Activated CD8-positive, alpha-beta memory T cell treated with anti-CD3 and anti-CD28 coated beads for 1 hour (primary cell): ENCODE measurements around the gene RNF217.
"Not testable (repeated sequence)": the region's sequence is repeated elsewhere in the genome, so short reads cannot be mapped to it uniquely, and the experiment has no call there.

Experiments
- DNase-seq, 2 donors: peaks; one replicate each; pipeline ENCODE4 v3.0.0-alpha.2; 2020; ENCODE audit warnings: low read depth in 1 of 2; ENCODE audit errors: extremely low read depth in 1 of 2

The RNF217 gene

DNA sequence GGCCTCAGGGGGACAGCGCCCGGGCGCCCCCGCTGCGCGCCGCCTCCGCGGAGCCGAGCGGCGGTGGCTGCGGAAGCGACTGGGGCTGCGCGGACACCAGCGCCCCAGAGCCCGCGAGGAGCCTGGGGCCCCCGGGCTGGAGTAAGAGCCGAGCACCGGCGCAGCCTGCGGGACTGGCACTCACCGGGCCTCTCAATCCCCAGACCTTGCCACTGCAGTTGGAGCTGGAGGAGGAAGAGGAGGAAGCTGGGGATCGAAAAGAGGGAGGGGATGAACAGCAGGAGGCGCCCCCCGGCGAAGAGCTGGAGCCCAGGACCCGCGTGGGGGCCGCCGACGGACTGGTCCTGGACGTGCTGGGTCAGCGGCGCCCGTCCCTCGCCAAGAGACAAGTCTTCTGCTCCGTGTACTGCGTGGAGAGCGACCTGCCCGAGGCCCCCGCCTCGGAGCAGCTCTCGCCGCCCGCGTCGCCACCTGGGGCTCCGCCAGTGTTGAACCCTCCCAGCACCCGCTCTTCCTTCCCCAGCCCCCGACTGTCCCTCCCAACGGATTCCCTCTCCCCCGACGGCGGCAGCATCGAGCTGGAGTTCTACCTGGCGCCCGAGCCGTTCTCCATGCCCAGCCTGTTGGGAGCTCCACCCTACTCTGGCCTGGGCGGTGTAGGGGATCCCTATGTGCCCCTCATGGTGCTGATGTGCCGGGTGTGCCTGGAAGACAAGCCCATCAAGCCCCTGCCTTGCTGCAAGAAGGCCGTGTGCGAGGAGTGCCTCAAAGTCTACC lies 590 bp downstream of the RNF217 start:
- no peak for DNase-seq

DNA sequence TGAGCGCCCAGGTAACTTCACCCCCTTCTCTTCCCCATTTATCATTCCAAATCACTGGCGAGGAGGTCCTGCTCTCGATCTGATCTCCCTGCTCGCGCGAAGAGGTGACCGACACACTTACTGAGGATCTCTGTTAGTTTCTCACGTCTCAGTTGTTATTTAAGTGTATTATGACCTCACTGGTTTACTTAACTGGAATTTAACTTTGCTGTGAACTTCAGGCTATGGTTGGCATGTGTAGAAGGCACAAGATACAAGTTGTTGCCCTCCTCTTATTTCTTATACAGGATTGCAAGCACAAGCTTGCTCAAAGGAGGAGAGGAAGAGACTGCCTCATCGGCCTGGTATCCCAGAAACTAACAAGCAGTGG lies 1.2 kb downstream of the RNF217 start:
- DNase-seq, result no peak

DNA sequence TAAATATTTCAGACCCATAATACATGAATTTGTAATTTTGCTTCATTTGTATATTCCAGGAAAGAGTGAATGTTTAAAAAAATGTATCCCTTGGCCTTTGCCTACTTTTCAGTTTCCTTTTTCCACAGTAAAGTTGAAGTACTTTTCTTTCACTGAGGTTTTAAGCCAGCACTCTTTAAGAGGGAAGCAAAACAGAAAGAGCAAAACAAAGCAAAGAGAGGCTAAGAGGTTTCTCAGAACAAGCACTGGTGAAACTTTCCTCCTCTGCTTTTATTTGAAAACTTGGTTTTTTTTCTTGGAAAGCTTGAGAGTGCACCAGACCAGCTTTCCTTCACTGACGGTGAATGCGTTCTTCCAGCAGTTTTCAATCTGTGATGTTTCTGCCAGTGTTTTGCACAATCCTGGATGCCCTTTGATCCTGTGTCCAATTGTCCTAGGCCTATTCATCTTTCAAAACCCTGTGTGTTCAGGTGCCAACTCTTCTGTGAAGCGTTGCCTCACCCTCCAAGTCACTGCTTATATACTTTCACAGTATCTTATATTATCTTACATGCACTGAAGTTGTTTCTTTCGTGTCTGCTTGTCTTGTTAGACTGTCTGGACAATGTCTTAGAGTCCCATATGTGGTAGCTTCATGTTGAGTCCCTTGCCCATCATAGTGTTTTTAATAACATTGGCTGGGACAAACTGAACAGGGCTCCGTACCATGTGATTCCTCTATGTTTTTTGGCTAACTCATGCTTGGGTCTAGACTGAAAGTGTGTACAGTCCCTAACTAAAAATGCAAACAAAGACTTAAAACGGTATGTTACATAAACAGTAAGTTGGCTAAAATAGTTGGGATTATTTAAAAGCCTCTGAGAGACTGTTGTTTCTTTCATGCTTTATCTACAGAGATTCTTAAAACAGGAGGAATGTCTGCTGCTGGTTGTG lies 1.9 kb downstream of the RNF217 start:
- DNase-seq, result no peak

DNA sequence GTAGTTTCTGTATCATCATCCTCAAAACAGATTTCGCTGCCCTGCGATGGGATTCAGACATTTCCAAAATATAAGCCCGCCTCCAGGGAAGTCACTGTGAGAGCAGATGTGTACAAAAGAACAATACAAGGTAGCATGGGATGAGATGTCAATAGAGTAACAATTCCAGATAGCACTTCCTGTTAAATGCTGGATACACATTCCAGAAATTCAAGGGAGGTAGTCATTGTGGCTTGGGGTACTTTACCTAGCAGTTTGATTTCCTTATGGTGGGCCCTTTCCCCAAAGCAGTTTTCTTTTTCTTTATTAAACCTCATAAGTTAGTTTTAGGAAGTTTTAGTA lies 2.5 kb downstream of the RNF217 start:
- no peak for DNase-seq

DNA sequence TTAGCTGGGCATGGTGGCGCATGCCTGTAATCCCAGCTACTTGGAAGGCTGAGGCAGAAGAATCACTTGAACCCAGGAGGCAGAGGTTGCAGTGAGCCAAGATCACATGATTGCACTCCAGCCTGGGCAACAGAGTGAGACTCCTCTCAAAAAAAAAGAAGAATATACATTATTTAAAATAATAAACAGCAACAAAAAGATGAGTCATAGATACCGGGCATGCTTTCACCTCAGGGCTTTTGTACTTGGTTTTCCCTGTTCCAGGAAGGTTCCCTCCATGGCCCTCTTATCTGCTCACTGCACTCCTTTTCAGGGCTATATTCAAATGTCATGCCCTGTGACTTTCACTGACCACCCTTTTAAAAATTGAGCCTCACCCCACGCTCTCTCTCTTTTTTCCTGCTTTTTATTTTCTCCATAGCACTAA lies 3.2 kb downstream of the RNF217 start:
- DNase-seq, result not testable (repeated sequence)

DNA sequence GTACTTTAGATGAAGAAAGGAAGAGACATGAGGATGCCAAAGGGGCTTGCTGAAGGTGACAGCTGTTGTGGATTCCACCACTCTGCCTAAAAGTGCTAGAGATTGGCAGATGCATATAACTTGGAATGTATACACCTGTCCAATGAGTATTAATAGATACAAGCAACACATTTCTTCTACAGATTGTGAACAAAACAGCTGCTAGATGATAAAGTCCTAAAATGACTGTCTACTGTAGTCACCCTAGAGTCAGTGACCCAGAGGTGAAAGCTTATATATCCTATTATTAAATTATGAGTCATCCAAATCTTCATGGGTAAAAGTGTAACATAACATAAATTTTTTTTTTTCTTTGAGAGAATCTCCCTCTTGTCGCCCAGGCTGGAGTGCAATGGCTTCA lies 5.2 kb downstream of the RNF217 start:
- no peak for DNase-seq

DNA sequence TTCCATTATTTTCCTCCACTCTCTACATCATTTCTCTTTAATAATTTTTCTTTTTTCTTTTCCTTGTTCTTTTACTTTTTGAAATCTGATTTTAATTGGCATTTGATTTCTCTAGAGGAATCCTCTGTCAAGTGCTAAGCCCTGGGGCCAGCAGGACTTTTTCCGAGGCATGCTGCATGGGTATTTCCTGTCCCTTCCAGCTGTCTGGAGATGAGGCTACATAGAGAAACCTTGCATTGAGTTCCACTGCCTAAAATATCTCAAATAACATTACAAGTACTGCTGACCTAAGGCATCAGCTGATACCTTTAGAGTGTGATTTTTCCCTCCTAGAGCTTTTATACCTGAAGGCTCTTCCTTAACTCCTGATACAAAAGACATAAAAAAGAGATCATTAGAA lies 6.2 kb downstream of the RNF217 start:
- no peak for DNase-seq

DNA sequence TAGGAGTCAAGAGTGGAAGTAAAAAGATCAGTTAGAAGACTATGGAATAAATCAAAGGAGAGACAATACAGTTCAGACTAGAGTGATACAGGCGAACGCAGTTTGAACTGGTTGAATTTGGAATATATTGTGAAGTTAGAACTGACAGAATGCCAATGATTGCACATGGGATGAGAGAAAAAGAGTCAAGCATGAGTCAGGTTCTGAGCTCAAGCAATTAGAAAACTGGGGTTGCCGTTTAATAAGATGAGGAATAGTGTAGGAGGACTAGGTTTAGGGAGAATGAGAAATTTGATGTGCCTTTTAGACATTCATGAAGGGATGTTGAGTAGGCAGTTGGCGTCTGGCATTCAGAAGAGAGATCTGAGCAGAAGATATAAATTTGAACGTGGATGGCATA lies 8.0 kb downstream of the RNF217 start:
- no peak for DNase-seq

DNA sequence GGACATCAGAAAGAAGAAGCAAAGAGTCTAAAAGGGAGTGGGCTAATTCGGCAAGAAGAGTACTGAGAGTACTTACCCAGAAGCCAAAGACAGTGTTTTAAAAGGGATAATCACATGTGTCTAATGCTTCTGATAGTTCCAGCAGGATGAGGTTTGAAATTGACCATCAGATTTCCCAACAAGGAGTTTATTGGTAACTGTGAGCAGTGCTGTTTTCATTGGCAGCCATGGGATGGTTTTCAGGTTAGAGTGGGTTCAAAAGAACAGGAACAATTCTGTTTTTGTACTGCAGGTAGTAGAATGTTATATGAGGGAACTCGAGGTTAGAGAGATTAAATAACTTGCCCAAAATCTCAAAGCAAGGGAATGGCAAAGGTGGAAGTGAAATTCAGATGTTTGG lies 8.5 kb downstream of the RNF217 start:
- DNase-seq, result no peak

DNA sequence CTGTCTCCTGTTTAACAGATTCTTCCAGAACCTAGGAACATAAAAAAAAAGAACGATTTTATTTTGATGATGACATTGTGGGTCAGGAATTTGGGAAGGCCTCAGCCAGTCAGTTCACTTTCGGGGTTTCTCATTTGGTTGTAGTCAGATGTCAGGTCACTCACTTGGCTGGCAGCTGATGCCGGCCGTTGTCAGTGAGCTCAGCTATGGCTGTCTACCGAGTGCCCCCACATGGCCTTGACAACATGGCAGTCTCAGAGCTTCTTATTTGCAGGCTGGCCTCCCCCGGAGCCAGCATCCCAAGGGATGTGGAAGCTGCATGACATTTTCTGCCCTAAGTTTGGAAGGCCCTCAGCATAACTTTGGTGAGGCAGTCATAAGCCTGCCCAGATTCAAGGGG lies 11.5 kb downstream of the RNF217 start:
- DNase-seq, result no peak

DNA sequence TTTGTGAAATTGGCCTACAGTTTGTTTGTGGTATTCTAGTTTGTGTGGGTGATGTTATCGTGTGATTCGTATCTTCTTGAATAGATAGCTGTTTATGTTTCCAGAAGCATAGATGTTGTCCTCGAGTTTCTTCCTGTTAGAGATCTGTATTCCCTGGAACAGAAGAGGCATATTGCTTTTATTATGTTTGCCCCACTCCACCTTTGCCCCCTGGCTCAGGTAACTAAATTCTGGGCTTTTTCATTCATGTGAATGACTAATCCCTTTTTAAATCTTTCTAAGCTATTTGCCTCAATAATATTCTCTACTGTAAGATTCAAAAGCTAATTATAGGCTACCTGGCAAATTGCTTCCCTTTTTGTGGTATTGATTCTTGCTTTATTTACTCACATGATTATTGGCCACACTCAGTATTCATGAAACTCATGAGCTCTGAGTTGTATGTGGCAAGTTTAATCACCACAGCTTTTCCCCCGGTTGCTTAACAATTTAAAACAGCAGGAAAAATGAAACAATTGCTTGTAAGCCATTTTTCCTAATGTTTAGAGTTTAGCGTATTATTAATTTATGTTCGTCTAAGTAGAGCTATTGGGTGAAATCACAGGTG lies 12.6 kb downstream of the RNF217 start:
- DNase-seq, result no peak

DNA sequence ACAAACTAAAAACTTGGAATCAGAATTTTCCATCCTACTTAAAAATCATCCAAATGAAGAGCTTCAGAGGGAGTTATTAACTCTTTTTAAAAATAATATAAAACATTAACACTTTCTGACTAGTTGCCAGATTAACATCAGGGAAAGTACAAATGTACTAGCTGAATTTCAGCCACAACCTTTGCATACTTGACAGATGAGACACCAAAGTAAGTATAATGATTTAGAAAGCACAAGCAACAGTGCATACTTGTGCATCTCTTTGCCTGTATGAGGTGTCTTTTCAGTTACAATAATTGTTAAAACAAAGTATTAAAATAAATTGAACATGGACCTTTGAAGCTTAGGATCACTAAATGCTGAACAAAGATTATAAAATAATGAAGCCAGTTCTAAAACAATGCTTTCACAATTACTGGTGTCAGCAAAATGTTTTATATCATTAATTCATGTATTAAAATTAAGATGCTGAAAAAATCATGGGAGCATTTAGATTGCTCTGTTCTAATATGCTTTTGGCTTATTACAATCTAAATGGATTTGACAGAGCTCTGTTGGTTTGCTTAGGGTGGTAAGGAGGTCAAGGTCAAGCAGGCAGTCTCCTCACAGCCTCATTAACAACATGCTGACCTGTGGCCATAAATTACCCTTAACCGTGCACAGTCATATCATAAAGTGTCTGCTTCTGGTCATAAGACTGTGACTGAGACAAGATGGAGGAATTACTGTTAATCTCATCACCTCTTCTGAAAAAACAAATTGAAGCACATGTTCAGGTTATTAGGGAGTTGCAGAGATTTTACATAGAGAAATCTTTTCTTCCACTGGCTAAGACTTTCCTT lies 15.1 kb downstream of the RNF217 start:
- no peak for DNase-seq

DNA sequence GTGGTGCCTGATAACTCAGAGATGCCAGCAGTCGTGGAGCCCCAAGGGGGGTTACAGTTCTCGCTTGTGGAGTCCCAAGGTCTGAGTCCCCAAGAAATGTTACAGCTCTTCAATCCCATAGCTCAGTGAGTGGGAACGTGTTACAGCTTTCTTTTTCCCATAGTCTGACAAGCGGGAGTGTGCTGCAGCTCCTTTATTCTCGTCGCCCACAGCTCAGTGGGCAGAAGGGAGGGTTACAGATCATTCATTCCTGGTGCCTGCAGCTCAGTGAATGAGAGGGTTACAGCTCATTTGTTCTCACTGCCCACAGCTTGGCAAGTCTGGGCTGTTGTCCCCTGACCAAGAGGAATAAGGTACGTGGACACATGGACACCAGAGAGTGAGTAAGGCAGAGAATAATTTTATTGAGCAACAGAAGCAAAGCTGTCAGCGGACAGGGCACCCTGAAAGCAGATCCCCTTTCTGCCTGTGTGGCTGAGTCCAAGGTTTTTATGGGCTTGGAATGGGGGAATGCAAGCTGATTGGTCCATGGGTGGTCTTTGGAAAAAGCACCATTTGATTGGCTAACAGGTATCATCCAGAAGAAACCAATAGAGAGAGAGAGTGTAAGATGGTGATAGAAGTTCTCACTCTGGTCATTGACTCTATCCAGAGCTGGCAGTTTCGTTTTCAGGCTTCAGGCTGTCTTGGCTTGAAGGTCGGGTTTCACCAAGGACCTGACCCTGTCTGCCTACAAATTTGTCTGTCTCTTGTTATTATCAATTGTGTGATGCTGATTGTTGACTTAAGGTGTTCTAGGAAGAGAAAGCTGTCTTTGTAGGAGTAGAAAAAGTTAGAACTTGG lies 16.4 kb downstream of the RNF217 start:
- no peak for DNase-seq

DNA sequence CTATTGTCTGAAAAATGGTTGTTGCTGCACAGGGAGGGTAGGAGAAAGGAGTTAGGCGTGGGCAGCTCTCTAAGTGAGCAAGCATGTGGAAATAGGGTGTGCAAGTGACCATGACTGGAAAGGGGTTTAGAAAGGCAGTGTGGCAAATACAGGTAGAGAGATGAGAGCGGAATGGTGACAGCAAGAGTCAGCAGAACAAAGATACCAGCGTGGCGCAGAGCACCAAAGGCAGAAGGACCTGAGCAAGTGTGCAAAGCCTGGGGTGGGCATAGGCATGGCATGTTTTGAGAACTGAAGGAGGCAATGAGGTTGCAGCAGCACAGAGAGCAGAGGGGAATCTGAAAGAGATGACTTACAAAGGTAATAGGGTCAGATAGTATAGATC lies 17.0 kb downstream of the RNF217 start:
- DNase-seq, result no peak

DNA sequence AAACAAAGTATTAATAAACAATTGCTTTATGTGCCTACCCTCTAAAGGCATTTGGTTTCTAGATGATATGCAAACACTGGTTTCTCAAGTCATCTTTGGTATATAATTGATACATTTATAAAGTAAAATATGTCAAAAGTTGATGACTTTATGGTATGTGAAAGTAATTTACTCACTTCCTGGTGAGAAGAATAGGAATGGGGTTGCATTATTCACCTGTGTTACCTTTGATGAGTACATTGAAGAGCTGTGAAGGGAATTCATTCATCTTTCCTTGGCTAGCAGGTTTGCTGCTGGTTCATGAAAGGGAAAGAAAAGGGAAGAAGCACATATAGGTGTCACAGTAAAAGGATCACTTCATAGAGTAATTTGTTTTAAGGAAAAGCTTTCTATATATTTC lies 20.4 kb downstream of the RNF217 start:
- no peak for DNase-seq

DNA sequence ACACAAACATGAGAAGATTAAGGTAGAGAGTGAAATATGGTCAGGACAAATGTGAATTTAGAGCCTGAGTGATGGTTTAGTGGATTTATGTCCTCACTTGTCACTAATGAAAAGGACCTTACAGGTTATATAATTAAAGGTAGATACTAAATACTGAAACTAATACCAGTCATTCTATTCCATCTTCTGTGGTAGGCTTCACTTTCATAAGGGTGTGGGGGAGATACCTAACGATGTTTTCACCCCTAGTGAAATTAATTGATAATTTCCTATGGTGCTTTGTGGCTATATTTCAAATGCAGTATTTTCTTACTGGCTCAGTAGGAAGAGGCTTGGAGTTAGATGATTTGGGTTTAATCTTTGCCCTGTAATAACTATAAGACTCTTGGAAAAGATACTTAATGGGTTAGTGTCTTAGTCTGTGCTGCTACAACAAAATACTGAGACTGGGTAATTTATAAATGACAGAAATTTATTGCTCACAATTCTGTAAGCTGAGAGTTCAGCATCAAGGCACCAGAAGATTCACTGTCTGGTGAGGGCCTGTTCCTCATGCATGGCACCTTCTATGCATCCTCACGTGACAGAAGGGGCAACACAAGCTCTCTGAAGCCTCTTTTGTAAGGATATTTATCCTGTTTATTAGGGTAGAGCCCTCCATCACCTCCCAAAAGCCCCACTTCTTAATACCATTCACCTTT lies 21.3 kb downstream of the RNF217 start:
- no peak for DNase-seq

DNA sequence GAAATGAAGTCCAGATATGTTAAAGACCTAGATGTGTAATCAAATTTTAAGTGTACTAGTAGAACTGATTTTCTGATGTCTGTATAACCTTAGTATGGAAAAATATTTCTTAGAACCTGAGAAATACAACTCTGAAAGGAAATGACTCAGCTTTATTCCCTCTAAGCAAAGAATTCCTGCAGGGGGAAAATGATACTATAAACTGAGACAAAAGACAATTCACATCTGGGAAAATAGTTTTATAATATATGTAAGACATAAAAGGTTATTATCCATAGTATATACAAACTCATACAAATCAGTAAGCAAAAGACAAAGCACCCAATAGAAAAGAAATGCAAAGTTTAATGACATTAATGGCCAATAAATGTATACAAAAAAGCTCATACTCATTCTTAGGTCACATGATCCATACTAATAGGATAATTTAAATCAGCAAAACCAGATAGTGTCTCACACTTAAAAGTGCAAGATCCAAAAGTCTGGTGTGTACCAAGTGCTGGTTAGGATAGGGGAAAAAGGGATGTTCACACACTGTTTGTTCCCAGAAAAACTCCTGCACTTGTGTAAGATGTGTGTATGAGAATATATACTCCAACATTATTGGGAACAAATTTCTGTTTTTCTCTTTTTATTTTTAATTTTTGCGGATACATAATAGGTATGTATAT lies 22.6 kb downstream of the RNF217 start:
- no peak for DNase-seq

DNA sequence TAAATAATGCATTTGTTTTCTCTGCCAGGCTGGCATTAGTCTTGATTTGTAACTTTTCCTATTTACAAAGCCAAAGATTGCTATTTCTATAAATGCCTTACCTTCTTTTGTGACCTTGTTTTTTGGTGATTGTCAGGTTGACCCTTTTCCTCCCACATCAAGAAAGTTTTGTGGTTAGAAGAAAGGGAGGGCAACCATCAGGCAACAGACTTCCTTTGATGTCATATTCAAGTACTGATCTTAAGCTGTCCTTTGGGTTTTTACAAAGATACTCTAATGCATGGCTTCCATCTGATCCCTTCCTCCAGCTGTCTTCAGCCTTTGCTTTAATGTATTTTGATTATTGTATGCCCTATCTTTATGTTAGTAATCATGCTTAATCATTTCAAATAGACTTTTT lies 23.9 kb downstream of the RNF217 start:
- DNase-seq, result no peak

DNA sequence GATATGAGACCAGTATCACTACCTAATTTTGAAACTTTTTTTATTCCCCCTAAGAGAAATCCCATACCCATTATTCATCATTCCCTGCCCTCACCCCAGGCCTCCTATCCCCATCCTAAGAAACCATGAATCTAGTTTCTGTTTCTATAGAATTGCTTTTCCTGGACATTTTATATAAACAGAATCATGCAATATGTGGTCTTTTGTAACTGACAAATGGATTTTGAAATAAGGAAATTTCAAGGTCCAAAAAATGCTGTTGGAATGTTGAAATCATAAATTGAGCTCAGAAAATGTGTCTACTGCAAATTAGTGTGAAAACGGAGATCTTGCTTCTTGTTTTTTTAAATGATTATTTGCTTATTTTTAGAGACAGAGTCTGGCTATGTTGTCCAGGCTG lies 25.1 kb downstream of the RNF217 start:
- DNase-seq, result no peak
